GM21381 (cell line): ENCODE data around the gene CKLF.
"Not testable (repeated sequence)": the region's sequence is repeated elsewhere in the genome, so short reads cannot be mapped to it uniquely, and the experiment has no call there.

Experiments used
- ATAC-seq: cut with Tn5 transposase; IDR thresholded peaks from one replicate; pipeline ENCODE4 v1.9.1; 2021; ENCODE audit warnings: mild to moderate bottlenecking, moderate library complexity; ENCODE audit not compliant: unreplicated experiment

Gene CKLF

GRCh38 chr16:66552286-66553177 is at the start of gene CKLF:
TSS of gene CKLF (plus strand) at chr16:66552576. CDS start at chr16:66552716, 140 bp downstream.
- peak; percentile 78 for ATAC-seq

DNA sequence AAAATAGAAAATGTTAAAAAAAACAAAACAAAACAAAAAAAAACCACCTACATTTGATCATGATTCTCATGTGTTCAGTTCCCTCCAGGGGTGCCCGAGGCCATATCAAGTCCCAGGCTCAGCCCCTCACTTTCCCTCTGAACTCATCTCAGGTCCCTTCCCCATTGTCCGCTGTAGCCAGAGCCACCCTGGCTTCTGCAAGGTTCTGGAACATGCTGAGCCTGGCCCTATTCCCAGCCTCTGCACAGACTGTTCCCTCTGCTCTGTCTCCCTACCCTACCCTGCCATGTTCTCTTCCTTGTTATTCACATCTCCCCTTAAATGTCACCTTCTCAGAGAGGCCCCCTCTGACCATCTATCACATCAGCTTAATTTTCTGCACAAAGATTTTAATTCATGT is 49.3 kb upstream of the CKLF start:
- no peak for ATAC-seq

DNA sequence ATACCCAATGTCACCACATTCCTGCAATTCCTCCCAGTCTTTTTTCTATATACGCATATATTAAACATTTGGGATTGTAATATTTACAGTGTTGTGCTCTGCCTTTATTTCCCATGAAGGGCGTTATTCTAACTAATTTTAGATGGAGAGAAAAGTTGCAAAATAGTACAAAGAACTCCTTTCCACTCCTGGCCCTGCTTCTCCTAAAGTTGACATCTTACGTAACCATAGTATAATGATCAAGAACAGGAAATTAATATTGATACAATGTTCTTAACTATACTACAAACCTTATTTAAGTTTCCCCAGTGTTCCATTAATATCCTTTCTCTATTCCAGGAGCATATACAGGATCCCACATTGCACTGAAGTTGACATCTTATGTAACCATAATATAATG is 48.8 kb upstream of the CKLF start:
- ATAC-seq, result no peak

DNA sequence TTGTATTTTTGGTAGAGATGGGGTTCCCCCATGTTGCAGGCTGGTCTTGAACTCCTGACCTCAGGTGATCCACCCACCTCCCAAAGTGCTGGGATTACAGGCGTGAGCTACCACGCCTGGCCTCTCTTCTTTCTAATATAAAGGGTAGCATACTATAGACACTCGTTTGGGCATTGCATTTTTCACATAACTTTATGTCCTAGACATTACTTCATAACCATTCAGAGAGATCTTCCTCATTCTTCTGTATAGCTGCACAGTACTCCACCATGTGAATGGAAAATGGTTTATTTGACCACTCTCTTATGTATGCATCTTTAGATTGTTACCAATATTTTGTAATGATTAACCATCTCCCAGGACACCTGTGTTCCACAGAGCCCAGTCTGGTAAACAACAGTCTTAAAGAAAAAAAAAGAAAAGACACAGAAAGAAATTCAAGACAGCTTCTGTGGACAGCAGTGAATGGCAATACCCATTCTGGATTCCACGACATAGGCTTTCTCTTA is 44.6 kb upstream of the CKLF start:
- no peak for ATAC-seq

GRCh38 chr16:66508248-66508913 is 44.0 kb upstream of the CKLF start:
- ATAC-seq, result no peak

DNA sequence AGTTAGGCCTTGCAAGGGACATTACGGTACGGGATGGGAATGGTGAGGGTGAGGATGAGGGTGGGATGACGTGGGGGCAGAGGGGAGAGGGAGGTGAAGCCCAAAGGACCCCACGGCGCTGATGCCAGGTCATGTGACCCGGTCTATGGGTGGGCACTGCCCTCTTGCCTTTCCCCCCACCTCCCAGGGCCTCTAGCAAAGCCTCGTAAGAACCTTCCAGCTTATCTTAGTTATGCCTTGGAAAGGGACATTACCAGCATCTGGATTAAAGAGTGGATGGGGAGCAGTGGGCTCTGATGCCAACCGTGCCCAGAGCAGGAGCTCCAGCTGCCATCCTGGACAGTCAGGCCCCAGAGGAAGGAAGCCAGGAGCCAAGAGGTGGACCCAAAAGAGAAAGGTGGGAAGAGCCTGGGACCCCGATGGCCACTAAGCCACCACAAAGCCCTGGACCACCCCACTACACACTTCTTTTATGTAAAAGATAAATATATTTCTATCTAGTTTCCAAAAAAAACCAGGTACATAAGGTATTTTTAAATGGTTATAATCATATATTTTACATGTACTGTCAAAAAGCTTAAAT is 43.4 kb upstream of the CKLF start:
- no peak for ATAC-seq

DNA sequence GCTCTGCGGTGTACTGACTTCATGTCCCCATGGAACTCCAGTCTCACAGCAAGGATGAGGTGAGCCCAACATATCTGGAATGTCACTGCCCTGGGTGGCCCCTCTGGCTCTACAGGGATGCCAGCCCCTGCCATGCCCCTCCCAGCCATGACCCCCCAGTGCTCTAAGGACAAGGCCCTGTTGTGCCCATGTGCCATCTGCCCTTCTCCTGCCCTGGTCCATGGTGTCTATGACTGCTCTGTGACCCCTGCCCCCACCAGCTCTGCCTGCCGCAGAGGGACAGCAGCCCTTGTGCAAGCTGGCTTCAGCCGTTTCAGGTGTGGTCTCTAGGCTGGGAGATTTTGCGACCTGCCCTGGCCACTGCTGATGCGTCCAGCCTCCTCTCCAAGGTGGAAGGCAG is 42.8 kb upstream of the CKLF start:
- ATAC-seq, result no peak

DNA sequence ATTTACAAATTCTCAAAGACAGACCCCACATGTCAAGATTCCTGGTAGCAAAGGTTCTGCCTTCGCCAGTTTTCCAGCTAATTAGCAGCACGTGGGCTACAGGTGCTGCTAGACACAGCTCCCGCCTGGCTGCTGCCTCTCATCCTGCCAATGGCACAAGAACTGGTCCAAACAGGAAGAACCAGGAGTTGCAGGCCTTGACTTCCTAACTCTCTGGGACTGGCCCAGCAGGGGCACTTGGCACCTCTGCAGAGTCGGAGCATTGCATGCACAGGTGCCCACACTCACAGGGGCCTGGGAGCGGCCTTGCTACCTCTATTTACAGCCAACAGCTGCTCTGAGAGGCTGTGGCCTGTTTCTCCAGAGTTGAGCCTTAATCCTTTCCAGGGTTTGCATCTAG is 42.1 kb upstream of the CKLF start:
- no peak for ATAC-seq

GRCh38 chr16:66510711-66511601 is 41.4 kb upstream of the CKLF start:
- no peak for ATAC-seq

GRCh38 chr16:66511602-66512271 is 40.6 kb upstream of the CKLF start:
- no peak for ATAC-seq

GRCh38 chr16:66512272-66513110 is 39.9 kb upstream of the CKLF start:
- ATAC-seq, result no peak

DNA sequence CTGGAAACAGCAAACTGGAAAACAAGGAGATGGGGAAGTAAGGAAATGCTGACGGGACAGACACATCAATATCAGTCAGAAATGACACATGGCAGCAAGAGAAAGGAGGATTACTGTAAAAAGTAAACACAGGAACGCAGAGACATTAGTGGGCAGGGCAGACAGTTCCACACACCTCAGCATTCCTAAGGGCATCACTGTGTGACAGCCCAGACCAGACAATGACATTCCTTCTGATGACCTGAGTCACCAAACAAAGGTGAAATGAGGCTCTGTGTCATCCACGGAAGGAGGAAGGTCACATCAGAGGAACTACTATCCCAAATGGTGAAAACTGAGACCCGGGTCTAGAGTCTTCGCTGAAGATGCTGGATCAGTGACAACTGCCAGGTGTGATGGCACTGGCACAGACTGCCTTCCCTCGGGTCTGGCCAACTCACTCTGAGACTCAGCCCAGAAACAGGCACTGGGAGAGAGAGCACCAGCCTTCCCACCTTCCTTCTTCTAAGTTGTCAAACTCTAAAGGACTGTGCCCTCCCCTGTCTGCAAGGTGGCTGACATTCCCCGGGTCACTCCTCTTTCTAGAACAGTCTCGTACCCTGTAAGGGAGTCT is 39.2 kb upstream of the CKLF start:
- no peak for ATAC-seq

DNA sequence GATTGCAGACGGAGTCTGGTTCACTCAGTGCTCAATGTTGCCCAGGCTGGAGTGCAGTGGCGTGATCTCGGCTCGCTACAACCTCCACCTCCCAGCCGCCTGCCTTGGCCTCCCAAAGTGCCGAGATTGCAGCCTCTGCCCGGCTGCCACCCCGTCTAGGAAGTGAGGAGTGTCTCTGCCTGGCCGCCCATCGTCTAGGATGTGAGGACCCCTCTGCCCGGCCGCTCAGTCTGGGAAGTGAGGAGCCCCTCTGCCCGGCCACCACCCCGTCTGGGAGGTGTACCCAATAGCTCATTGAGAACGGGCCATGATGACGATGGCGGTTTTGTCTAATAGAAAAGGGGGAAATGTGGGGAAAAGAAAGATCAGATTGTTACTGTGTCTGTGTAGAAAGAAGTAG is 38.0 kb upstream of the CKLF start:
- not testable (repeated sequence) for ATAC-seq

DNA sequence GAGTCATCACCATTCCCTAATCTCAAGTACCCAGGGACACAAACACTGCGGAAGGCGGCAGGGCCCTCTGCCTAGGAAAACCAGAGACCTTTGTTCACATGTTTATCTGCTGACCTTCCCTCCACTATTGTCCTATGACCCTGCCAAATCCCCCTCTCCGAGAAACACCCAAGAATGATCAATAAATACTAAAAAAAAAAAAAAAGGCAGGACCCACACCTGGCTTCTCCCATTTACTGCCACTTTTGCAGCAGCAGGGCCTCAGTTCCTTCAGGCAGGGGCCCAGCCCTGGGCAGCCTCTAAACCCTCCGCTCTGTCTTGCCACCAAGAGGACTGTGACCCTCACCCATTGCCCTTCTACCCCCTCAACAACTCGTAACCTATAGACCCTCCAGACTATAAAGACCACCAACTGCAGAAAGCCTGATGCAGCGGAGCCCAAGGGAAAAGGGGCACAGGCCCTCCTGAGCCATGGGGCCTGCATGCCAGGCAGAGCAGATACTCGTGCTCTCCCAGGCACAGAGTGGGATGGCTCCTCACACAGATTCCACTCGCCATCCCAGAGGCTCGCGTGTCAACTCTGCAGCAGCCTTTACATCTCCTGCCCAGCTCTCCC is 37.3 kb upstream of the CKLF start:
- not testable (repeated sequence) for ATAC-seq

- peak; percentile 0 for ATAC-seq
Measured at GRCh38 chr16:66515596-66516508, 36.5 kb upstream of the CKLF start.

DNA sequence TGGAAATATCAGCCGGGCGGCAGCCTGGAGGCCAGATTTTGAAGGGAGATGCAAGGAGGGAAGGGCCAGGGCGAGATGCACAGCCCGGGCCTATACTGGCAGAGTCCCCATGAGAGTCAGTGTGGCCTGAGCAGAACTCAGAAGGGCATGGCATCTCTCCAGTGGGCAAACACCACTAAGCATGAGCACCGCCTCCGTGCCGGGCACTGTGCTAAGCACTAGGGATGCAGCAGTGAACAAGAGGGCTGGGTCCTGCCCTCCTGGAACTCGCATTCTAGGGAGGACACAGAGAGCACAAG is 35.9 kb upstream of the CKLF start:
- ATAC-seq, result no peak

GRCh38 chr16:66516808-66517585 is 35.4 kb upstream of the CKLF start:
- peak; percentile 95 for ATAC-seq
